NCI-H524 treated with DMSO at 0.1 percent for 48 hours (cell line): ENCODE data around the gene CAPN7.
A peak's percentile ranks its signal among the peaks of the same experiment; 100 is the strongest.

ENCODE experiments used
- DNase-seq: peaks from one replicate; lab custom pipeline; 2025; lab: John Stamatoyannopoulos, UW

CAPN7 gene

DNA sequence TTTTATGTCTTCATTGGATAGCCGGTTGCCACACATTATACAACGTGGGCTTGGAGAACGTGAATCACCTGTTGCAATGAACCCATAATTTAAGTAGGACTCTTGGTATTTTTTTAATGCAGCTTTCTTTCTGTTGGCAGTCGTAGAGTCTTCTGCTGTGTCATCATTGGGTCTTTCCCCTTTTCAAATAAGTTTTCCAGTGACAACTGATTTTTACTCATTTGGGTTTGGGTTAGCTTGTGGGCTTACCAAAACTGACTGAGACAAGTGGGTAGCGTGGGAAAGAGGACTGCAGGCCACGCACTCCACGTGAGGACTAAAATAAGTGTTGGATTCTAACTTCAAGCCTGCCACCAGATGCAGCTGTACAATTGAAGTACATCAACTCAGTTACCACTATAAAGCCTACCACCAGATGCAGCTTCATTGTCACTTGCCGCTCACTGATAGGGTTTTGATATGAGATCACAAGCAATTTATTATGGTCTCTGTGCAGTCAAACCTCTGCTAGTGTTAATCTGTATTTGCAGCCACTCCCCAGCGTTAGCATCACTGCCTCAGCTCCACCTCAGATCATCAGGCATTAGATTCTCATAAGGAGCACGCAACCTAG, 6.4 kb upstream of the CAPN7 start:
- DNase-seq = no peak

DNA sequence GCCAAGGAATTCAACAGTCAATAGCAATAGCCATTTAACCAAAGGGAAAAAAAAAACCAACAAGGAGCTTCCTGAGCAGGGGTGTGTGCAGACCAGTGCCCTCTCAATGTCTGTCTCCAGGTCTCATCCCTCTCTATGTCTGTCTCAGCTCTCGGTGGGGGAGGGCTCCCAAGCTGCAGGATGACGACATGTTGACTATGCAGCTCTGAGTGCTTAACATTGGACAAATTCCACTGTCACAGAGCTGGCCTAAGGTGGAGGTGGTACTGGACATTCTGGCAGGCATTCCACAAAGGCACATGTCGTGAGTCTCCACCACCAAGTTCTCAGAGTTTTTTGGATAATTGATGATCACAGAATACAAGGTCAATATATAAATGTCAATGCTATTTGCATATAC, 2.0 kb upstream of the CAPN7 start:
- DNase-seq = no peak

DNA sequence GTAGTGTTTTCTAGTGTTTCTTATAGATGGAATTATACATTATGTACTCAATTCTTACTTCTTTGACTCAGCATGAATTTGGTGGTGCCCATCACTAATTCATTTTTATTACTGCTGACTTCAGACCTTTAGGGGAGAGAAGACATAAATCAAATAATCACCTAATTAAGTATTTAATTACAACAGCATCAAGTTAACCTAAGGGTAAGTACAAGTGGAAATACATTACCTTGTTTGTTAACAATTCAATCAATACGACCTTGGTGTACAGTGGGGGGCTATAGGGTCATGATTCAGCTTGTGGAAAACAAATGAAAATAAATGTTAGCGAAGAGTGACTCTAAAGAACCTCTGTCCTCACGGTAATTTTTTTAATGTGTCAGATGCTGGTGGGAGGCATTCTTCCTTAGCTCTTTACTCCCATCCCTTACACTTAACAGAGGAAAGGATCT, 538 bp upstream of the CAPN7 start:
- no peak for DNase-seq

DNA sequence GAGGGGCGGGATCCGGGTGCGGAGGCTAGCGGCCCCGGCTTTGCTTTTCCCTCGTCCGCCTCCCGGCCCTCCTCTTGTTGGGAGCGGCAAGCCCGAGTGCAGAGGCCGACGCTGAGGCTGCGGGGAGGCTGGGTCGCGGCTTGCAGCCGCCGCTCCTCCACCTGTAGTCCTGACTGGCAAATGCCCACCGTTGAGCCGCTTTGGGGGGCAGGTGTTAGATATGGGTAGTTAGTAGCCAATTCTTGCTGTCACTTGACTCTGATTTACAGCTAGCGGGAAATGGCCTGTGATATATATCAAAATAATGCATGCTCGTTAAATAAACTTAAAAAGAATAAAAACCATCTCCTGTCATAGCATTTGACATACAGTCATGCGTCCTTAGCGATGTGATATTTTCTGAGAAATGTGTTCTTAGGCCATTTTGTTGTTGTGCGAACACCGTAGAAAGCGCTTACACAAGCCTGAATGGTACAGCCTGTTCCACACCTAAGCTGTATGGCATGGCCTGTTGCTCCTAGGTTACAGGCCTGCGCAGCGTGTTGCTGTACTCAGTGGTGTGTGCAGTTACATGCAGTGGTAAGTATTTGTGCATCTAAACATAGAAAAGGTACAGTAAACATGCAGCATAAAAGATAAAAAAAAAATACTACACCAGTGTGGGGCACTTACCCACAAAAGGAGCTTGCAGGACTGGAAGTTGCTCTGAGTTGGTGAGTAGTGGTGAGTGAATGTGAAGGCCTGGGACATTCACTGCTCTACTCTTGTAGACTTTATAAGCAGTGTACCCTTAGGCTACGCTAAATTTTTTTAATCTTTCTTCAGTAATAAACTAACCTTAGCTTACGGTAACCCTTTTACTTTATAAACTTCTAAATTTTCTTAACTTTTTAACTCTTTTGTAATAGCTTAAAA, 873 bp downstream of the CAPN7 start:
- no peak for DNase-seq

DNA sequence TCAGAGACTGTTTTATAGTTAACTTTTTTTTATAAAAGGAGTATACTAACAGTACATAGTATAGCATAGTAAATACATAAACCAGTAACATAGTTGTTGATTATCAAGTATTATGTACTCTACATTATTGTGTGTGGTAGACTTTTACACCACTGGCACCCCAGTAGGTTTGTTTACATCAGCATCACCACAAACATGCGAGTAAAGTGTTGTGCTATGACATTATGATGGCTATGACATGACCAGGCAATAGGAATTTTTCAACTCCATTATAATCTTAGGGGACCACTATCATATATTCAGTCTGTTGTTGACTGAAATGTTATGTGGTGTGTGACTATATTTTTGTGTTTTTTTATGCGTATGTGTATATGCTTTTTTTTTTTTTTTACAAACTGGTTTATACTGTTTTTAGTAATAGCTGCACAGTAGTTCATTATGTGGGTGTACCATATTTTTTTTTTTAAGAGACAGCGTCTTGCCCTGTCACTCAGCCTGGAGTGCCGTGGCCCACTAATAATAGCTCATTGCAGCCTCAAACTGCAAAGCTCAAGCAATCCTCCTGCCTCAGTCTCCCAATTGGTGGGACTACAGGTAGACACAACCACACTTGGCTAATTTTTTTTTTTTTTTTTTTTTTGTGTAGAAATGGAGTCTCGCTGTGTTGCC, 1.9 kb downstream of the CAPN7 start:
- no peak for DNase-seq

DNA sequence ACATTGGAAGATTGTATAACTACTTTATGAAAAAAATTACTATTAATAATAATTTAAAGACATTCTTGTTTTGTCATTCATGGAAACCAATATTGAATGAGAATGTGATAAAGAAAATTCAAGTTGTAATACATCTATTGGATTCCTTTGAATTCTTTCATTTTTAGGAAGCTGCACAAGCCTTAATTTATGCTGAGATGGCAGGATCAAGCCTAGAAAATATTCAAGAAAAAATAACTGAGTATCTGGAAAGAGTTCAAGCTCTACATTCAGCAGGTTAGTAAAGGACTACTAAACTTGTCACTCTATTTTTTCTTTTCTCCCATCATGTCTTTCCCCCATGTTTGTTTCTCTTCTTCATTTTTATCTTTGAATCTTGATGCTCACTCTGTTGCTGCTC, 5.9 kb downstream of the CAPN7 start:
- no peak for DNase-seq

DNA sequence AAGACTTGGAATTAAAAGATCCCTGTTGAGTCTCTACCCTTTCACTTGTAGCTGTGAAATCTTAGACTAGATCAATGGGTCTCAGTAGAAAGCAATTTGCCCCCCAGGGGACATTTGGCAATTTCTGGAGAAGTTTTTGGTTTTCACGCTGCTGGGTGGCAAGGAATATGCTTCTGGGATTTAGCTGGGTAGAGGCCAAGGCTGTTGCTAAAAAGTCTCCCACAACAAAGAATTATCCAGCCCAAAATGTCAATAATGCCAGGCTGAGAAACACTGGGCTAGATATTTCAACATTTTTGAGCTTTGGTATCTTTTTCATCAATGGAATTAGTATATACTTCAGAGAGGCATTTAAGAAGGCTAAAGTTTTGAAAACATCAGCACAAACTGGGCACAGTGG, 8.7 kb downstream of the CAPN7 start:
- DNase-seq = no peak

DNA sequence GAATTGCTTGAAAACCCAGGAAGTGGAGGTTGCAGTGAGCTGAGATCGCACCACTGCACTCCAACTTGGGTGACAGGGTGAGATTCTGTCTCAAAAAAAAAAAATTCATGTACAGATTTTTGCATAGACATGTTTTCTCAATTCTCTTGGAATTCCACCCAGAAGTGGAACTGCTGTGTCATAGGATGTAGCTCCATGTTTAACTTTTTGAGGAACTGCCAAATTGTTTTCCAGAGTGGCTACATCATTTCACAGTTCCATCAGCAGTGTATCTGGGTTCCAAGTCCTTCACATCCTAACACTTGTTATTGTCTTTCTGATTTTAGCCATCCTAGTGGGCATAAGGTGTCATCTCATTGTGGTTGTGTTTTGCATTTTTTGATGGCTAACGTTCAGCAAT, 9.9 kb downstream of the CAPN7 start:
- no peak for DNase-seq

DNA sequence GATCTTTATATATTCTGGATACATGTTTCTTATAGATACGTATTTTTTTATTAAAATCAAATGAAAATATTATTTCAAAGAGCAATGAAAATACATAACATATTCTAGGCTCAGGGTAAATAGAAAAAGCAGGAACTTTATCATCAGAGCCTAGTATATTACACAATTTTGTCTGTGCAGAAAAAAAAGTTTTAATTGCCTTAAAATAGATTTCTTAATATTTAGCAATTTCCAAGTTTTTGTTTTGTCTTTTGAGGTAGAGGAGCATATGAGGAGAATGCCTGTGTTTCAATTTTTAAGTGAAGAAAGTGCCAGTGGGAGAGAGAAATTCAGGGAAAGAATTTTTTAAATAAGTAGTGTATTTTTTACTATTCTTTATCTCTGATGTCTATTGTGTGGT, 10.5 kb downstream of the CAPN7 start:
- DNase-seq = no peak

DNA sequence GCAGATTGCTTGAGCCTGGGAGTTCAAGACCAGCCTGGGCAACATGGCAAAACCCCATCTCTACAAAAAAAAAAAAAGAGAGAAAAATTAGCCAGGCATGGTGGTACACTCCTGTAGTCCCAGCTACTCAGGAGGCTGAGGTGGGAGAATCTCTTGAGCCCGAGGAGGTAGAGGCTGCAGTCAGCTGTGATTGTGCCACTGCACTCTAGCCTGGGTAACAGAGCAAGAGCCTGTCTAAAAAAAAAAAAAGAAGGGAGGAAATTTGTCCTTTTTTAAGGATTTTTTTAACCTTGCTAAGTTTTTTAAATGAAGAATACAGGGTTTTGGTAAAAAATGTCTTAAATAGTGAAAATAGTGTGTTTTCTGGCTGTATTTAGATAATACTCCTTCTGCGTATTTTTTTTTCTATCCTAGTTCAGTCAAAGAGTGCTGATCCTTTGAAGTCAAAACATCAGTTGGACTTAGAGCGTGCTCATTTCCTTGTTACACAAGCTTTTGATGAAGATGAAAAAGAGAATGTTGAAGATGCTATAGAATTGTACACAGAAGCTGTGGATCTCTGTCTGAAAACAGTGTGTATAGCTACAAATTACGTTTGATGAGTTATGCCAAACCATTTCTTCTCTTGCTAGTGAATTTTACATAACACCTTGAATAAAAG, 11.1 kb downstream of the CAPN7 start:
- DNase-seq = no peak

DNA sequence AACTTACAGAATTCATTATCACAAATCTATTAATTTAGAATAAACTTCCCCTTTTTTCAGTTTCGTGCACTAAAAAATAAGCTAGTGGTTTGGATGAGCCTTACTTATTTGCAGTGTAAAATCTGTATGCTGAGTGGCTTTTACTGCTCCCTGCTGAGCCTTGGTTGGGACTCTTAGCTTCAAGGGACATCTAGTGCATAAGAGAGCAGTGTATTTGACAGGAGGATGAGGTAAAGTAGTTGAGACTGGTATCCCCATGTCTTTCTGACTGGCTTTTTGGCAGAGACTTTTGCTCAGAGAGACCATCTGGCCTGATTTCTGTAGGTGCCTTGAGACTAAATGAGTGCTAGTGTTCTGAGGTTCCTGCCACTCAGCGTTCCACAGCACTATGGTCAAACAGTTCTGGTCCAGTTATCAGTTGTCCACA, 11.8 kb downstream of the CAPN7 start:
- DNase-seq = no peak

DNA sequence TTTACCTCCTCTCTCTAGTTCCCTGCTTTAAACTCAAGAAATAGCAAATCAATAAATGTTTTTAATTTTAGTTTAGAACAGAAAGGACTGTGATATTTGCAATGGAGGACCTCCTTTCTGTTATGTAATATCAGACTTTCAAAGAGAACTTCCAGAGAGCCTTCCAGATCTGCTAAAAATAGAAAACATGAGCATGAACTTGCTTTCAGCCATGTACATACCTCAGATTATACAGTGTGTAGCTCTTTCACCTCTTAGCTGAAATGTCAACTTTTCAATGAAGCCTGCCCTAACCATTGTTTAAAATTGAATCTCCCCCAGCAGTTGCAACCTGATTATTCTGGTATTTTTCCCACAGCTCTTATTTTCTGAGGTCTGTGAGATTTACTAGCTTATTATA, 12.6 kb downstream of the CAPN7 start:
- DNase-seq = no peak

DNA sequence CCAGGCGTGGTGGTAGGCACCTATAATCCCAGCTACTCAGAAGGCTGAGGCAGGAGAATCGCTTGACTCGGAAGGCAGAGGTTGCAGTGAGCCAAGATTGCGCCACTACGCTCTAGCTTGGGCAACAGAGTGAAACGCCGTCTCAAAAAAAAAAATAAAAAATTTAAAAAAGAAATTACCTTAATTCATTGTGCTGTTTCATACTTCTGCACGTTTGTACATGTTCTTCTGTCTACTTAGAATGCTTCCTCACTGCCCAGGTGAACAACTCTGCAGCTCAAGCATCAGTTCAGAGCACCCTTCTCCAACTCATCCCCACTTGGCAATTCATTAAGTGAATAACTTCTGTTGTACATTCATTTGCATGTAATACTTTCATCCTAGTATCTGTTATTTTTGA, 14.0 kb downstream of the CAPN7 start:
- DNase-seq = no peak

DNA sequence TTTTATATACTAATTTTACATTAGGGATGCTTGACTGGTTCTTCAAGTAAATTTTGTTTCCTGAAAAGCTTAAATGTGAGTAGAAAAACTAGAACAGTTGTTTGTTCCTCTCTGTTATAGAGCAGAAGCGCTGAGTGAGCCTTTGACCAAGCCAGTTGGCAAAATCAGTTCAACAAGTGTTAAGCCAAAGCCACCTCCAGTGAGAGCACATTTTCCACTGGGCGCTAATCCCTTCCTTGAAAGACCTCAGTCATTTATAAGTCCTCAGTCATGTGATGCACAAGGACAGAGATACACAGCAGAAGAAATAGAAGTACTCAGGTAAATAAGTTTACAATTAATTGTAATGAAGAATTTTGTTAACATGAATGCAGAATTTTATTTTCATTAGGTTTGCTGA, 14.6 kb downstream of the CAPN7 start:
- no peak for DNase-seq

DNA sequence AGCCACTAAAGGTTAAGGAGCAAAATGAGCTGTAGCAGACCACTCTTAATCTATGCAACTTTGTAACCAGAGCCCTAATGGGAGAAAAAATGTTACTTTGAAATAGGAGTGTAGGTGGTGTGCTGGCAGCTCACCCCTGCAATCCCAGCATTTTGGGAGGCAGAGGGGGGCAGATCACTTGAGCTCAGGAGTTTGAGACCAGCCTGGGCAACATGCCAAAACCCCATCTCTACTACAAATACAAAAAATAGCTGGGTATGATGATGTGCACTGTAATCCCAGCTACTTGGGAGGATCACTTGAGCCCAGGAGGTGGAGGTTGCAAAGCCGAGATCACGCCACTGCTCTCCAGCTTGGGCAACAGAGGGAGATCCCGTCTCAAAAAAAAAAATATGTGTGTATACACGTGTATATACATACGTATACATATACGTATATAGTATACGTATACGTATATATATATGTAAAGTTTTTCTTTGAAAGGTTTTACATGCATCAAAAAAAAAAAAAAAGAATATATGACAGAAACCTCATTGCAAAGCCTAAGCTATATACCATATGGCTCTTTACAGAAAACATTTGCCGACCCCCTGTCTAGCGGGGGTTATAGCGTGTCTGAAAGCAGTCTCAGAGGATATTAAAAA, 15.7 kb downstream of the CAPN7 start:
- DNase-seq = peak; percentile 75

DNA sequence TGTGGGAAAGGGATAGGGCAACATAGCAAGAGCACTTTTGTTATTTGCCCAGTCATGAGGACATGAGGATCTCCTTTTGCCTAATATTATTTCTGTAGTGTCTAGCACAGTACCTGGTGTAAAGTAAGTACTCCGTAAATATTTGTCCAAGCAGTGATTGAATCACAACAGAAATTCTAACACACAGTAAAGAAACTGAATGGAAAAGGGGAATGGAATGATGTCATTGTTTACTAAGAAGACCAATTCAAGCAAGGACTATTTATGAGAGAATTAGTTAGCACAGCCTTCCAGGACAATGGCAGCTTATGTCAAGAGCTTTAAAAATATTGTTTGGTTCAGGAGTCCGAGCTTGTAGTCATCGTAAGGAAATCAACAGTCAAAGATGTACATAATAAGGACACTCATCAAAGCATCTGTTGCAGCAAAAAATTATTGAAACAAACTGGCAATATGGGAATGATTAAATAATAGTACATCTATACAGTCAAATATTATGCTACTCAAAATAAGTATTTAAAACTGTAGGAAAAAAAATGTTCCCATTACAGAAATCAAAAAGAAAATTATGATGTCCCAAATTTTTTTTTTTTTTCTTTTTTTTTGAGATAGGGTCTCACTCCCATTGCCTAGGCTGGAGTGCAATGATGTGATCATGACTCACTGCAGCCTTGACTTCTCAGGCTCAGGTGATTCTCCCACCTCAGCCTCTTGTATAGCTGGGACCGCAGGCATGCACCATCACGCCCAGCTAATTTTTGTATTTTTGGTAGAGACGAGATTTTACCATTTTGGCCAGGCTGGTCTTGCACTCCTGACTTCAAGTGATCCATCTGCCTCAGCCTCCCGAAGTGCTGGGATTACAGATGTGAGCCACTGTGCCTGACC, 17.9 kb downstream of the CAPN7 start:
- no peak for DNase-seq

DNA sequence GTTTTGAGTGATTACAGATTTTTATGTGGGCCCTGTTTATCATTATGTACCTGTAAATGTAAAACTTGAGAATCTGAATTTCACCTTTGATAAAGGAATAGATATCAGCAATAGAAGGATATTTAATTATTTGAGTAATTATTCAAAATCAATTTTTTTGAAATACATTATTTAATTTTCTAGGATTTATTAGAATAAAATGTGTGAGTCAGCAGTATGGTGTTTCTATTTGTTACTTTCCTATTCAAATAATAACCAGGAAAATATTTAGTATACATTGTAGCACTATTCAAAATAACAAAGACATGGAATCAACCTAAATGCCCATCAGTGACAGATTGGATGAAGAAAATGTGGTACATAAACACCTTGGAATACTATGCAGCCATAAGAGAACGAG, 22.1 kb downstream of the CAPN7 start:
- no peak for DNase-seq

DNA sequence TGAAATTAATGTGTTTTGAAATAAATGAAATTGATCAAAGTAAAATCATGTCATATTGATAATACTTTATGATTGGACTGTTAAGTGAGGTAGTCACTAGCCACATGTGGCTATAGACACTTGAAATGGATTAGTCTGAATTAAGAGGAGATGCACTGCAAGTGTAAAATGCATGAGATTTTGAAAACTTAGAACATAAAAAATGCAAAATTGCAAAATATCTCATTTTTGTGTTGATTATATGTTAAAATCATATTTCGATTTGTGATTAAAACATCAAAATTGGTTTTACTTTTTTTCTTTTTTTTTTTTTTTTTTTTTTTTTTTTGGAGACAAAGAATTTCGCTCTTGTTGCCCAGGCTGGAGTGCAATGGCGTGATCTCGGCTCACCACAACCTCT, 23.2 kb downstream of the CAPN7 start:
- no peak for DNase-seq

DNA sequence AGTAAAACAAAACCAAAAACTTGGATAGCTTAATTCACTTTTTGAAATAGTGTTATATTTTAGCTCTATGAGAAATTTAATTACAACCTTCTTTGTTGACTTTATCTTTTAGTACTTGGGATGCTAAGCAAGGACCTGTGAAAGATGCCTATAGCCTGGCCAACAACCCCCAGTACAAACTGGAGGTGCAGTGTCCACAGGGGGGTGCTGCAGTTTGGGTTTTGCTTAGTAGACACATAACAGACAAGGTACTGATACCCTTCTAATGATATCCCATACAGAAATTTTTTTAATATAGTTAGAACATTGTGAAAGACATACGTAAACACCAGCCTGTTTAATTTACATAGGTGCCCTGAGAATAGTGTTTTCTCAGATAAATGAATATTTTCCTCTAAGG, 35.3 kb downstream of the CAPN7 start:
- no peak for DNase-seq

DNA sequence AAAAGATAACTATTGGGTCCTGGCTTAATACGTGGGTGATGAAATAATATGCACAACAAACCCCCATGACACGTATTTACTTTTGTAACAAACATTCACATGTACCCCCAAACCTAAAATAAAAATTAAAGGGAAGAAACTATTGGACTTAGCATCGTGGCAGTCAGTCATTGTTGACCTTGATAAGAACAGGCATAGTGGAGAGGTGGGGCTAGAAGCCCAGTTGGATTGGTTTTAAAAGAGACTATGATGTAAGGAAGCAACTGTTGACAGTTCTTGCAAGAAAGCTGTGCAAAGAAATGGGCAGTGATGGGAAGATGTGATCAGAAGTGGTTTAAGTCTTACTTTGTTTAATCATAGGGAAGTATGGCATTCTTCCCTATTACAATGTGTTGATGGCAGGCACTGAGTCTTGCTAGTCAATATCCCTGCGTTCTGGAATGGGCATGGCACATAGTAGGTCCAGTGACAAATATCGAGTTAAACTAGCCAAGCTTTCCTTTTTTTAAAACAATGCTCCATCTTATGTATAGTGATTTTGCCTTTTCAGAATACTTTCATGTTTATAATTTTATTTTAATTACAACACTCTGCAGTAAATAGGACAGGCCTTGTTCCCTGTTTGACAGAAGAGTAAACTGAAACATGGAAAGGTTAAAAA, 37.9 kb downstream of the CAPN7 start:
- DNase-seq = no peak
